H54 (cell line): Measurements from ENCODE around the gene SYNE1.

Experiments
- DNase-seq: peaks from one replicate; pipeline ENCODE4 v3.0.0; 2011; ENCODE audit warnings: low spot score, mixed read lengths; ENCODE audit not compliant: insufficient read length
- FAIRE-seq: peaks from 3 replicates; lab custom pipeline; 2011; peaks lifted over from hg19 to GRCh38; lab: Jason Lieb, UNC
- POLR2A ChIP-seq: IDR thresholded peaks from 2 replicates; pipeline ENCODE4 v1.6.1; 2011; ENCODE audit warnings: low read depth, mild to moderate bottlenecking, low read length

SYNE1 gene

DNA sequence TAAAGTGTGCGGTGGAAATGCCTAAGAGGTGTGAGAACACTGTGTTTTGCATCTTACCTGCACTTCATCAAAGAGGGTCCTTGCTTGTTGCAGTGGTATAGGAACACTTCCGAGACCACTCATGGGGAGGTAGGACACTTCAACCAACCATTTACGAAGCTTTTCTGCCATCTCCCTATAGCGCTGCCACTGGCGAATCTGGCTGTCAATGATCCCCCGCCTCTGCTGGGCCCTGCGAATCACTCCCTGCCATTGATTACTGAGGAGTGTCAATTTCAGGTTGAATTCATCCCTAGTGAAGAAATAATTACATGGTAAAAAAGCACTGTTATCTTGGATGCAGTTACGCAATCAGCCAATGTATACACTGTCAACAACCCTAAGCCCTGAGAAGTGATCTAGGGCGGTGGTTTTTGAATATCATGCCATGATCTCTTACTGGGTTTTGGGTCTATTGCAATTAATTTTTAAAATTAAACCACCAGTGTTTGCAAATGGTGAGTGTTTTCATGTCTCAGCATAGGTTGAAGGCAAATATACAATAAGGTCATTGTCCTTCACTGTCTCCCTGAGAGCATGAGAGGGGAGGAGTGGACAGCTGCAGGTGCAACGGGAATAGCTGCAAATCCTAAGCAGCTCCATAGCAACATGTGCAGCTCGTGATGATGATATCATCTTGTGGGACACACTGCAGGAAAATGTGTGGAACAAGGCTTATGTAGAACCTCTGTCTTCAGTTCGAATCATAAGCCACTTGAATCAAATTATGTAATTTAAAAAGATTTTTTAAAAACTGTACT lies 429.0 kb downstream of the SYNE1 start:
- FAIRE-seq: no peak
- DNase-seq: no peak
- no peak for TF ChIP-seq POLR2A

DNA sequence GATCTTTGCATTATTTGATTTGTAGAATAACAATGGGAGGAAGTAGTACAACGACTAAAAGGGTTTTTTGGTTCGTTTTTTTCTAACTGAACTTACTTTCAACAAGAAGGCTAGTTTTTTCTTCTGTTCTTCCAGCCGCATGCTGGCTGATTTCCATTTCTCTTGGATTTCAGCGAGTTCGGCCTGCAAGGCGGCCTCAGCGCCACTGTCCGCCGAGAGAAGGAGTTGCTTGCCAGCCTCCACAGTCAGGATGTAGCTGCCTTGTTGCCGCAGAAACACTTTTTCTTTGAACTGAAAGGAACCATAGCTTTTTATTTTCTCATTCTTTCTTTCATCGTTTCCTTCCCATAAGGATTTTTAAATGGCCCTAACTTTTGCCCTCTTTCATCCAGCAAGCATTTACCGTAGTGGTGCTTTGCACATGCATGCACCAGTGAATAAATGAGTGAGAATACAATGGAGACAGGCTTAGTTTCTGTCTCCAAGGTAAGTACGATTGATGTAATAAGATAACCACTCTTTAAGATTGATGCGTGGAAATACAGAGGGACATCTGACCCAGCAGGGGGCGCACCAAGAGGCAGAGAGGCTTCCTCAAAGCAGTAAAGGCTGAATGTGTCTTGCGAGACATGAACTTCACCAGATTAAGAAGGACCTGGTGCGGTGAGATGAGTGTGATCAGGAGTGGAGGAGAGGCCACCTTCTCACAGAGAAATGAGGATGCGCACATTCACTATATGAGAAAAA lies 430.9 kb downstream of the SYNE1 start:
- no peak for TF ChIP-seq POLR2A
- DNase-seq (no peak), FAIRE-seq (no peak)

GRCh38 chr6:152204591-152204990 lies 432.6 kb downstream of the SYNE1 start:
- FAIRE-seq: no peak
- no peak for TF ChIP-seq POLR2A
- no peak for DNase-seq

DNA sequence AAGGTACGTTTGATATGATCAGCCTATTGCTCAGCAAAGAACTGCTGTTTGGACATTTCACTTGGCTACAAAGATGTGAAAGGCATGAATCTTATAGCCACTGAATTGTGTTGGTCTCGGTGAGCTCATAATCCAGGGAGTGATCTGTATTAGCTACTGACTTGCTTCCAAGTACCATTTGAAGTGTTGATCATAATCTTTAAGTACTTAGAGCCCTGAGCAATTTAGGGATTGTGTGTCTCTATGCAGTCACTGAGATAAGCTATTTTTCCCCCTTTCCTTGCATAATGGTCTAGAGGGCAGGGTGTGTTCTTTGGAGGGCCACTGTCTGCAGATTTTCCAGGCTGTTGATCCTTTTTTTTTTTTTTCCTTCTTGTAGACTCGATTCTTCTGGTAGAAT lies 436.0 kb downstream of the SYNE1 start:
- DNase-seq: no peak
- FAIRE-seq: no peak
- TF ChIP-seq POLR2A: no peak

DNA sequence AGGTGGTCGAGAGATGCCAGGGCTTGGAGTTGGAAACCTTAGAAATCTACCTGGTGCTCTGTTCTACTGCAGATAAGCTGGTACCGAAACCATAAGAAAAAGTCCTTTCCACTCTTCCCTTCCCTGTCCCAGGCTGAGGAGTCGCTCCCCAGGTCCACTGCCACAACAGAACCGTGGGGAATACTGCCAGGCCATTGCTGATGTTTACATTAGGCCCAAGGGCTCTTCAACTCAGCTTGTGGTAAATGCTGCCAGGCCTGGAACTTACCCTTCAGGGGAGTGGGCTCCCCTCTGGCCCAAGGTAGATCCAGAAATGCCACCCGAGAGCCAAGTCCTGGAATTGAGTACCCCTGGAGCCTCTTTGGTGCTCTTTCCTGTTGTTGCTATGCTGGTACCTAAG lies 441.3 kb downstream of the SYNE1 start:
- FAIRE-seq: no peak
- TF ChIP-seq POLR2A: no peak

DNA sequence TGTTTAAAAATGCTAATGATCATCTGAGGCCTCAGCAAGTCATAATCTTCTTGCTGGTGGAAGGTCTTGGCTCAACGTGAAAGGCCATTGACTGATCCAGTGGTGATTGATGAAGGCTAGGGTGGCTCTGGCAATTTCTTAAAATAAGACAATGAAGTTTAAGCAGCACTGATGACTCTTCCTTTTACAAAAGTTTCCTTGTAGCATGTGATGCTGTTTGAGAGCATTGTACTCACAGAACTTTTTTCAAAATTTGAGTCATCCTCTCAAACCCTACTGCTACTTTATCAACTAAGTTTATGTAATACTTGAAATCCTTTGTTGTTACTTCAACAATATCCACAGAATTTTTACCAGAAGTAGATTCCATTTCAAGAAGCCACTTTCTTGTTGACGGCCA lies 447.4 kb downstream of the SYNE1 start:
- no peak for FAIRE-seq
- DNase-seq: no peak
- TF ChIP-seq POLR2A: no peak

More for the DNA sequence above, 441.3 kb downstream of the SYNE1 start:
- DNase-seq: no peak

- no peak for TF ChIP-seq POLR2A
- FAIRE-seq: no peak
- DNase-seq: no peak
These were observed 449.2 kb downstream of the SYNE1 start for GRCh38 chr6:152188011-152188410.

DNA sequence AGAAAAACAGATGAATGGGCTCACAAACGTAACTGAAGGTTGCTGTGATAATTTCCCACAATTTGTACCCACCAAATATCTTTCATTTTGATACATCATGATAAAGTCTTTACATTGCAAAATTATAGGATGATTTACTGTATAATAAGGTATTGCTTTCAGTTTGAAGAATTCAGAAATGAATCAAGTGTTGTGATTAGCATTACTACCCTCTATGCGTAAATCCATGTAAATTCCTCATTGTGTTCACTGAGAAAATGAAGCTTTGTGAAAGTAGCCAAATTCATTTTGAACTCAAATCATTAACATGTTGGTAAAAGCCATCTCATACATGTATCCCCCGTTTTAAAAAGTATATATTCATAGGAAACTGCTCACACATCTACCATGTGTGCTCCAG lies 450.3 kb downstream of the SYNE1 start:
- TF ChIP-seq POLR2A: no peak
- no peak for DNase-seq
- no peak for FAIRE-seq

- no peak for TF ChIP-seq POLR2A
- FAIRE-seq (no peak), DNase-seq (no peak)
These were observed 452.1 kb downstream of the SYNE1 start for GRCh38 chr6:152184917-152185574.

DNA sequence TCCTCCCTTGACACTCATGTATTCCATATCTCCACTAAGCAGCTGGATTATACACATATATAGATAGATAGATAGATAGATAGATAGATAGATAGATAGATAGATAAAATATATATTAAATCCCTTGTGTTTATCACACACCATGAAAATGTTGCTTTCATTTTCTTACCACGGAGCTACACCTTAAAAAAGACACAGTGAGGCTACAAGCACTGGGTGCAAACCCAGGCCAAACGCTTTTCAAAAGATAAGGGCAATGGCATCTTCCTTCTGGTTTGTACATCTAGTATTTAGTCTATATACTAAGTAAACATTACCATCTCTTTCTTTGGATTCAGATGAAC lies 452.6 kb downstream of the SYNE1 start:
- TF ChIP-seq POLR2A: no peak
- FAIRE-seq (no peak), DNase-seq (no peak)

- no peak for TF ChIP-seq POLR2A
- FAIRE-seq (no peak), DNase-seq (no peak)
These were observed 456.6 kb downstream of the SYNE1 start for GRCh38 chr6:152180601-152181000.

- DNase-seq (no peak), FAIRE-seq (no peak)
- no peak for TF ChIP-seq POLR2A
These were observed 460.9 kb downstream of the SYNE1 start for GRCh38 chr6:152176268-152176667.

- FAIRE-seq (no peak), DNase-seq (no peak)
- TF ChIP-seq POLR2A: no peak
These were observed 463.2 kb downstream of the SYNE1 start for GRCh38 chr6:152173957-152174356.

DNA sequence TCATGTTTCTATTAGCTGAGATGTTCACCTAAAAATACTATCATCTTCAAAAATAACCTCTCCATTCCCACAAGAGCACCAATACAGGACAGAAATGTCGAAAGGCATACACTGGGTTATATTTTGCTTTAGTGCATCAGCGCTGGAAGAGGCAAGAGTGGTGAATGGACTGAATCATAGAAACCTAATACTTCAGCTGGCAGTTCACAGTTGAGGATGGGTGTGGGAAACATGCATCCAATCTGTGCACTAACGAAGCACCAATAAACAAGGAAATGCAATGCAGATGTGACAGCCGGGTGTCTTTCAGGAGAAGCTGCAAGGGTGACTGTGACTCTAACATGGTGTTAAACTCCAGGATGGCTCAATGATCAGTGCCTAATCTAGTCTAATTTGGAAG lies 463.8 kb downstream of the SYNE1 start:
- DNase-seq (no peak), FAIRE-seq (no peak)
- no peak for TF ChIP-seq POLR2A
